GM18873 (cell line): ENCODE data around the gene TNFRSF6B.

ENCODE experiments used
- ATAC-seq: cut with Tn5 transposase; IDR thresholded peaks from one replicate; pipeline ENCODE4 v1.9.1; 2021; ENCODE audit warnings: mild to moderate bottlenecking, moderate library complexity, moderate number of reproducible peaks; ENCODE audit not compliant: unreplicated experiment, low FRiP score

TNFRSF6B gene

GRCh38 chr20:63744574-63745423 lies 48.3 kb downstream of the TNFRSF6B start:
- ATAC-seq: no peak

GRCh38 chr20:63745424-63745805 lies 49.0 kb downstream of the TNFRSF6B start:
- ATAC-seq: no peak

- ATAC-seq: no peak
These were observed 49.7 kb downstream of the TNFRSF6B start for GRCh38 chr20:63745961-63746731.

GRCh38 chr20:63746751-63747315 lies 50.4 kb downstream of the TNFRSF6B start:
- no peak for ATAC-seq

GRCh38 chr20:63747622-63748069 lies 51.2 kb downstream of the TNFRSF6B start:
- ATAC-seq: no peak
